HepG2 (cell line): ENCODE results near the gene TPM2. TPM values are rescaled to one million over a fixed set of nuclear protein-coding genes. Genes with fewer than 3 reads are reported as not detected.

Experiments
- AKNA ChIP-seq: sonication (generic); formaldehyde crosslinking; IDR thresholded peaks from 2 replicates; pipeline ENCODE4 v1.4.0; 2020; ENCODE audit warnings: missing genetic modification reagents, borderline replicate concordance
- ASH2L ChIP-seq: fragments of 300-600, 200-600 bp; sonication (generic); IDR thresholded peaks from 2 replicates; pipeline ENCODE4 v1.7.0; 2017; ENCODE audit warnings: low read depth, mild to moderate bottlenecking, moderate library complexity, mixed read lengths, low read length; ENCODE audit not compliant: insufficient read length
- BCL6 ChIP-seq: IDR thresholded peaks from 2 replicates; pipeline ENCODE4 v1.6.1; 2016; ENCODE audit warnings: missing genetic modification reagents, missing compliant biosample characterization
- DBP ChIP-seq: sonication (generic); formaldehyde crosslinking; IDR thresholded peaks from 2 replicates; pipeline ENCODE4 v1.4.0; 2020; ENCODE audit warnings: missing genetic modification reagents; ENCODE audit errors: not compliant biosample characterization
- ETS1 ChIP-seq: sonication (generic); formaldehyde crosslinking; IDR thresholded peaks from 2 replicates; pipeline ENCODE4 v1.4.0; 2020; ENCODE audit warnings: missing genetic modification reagents
- FLYWCH1 ChIP-seq: sonication (generic); formaldehyde crosslinking; IDR thresholded peaks from 2 replicates; pipeline ENCODE4 v1.8.1; 2023; ENCODE audit warnings: mild to moderate bottlenecking, missing genetic modification reagents
- ISX ChIP-seq: sonication (generic); formaldehyde crosslinking; conservative IDR thresholded peaks from 2 replicates; pipeline ENCODE4 v1.5.0; 2020; ENCODE audit warnings: missing genetic modification reagents
- KAT8 ChIP-seq: IDR thresholded peaks from 2 replicates; pipeline ENCODE4 v1.6.1; 2016; ENCODE audit warnings: missing genetic modification reagents, missing compliant biosample characterization
- PTBP1 ChIP-seq: fragments of 200-400 bp; formaldehyde crosslinking; IDR thresholded peaks from 2 replicates; pipeline ENCODE4 v1.6.1; 2018; ENCODE audit warnings: low read length, low read depth; ENCODE audit not compliant: poor library complexity, severe bottlenecking
- RAD21 ChIP-seq: fragments of 450-650 bp; formaldehyde crosslinking; IDR thresholded peaks from 2 replicates; pipeline ENCODE4 v1.5.0; 2020; ENCODE audit warnings: mild to moderate bottlenecking
- RERE ChIP-seq: IDR thresholded peaks from 2 replicates; pipeline ENCODE4 v1.6.1; 2016; ENCODE audit warnings: low read depth, missing genetic modification reagents, missing compliant biosample characterization
- RFXAP ChIP-seq: sonication (generic); formaldehyde crosslinking; IDR thresholded peaks from 2 replicates; pipeline ENCODE4 v1.4.0; 2020; ENCODE audit warnings: missing genetic modification reagents, borderline replicate concordance
- ZFP36L2 ChIP-seq: sonication (generic); formaldehyde crosslinking; IDR thresholded peaks from 2 replicates; pipeline ENCODE4 v1.4.0; 2020; ENCODE audit warnings: missing genetic modification reagents
- ZNF33B ChIP-seq: sonication (generic); formaldehyde crosslinking; IDR thresholded peaks from 2 replicates; pipeline ENCODE4 v1.5.1; 2020; ENCODE audit warnings: mild to moderate bottlenecking, missing genetic modification reagents
- ZNF724P ChIP-seq: sonication (generic); formaldehyde crosslinking; IDR thresholded peaks from 2 replicates; pipeline ENCODE4 v1.8.0; 2022; ENCODE audit warnings: missing genetic modification reagents, borderline replicate concordance
- polyA plus RNA-seq, 8 experiments: library from polyadenylated mRNA; depleted of rRNA in 3 of 8; stranded (reverse) in 7 of 8; unstranded in 1 of 8; fragments of >200 nt; fragmentation: Illumina TruSeq in 4 of 8; extraction: Trizol in 4 of 8; gene quantifications; 2 replicates each; pipeline versions ENCODE4 v1.2.1 to v1.2.3, GENCODE V29; 2011 to 2016; ENCODE audit warnings: low read depth in 4 of 8, missing spikeins in 1 of 8, mixed read lengths in 1 of 8; ENCODE audit not compliant: insufficient read depth in 1 of 8
- total RNA-seq, 5 experiments: library from RNA; depleted of rRNA; stranded (reverse); fragments of >200 nt; fragmentation: Illumina TruSeq; extraction: Trizol; gene quantifications; 2 replicates each; pipeline ENCODE4 v1.2.3, GENCODE V29; 2016; ENCODE audit warnings: low read depth in 1 of 5

Gene TPM2
- total and polyA plus RNA-seq, 2 of the 13 experiments (the other 11 are each of a cell fraction or from before 2014, with no cell fraction given) = 3.1 to 10.7 TPM

GRCh38 chr9:35657546-35658136 is 32.1 kb downstream of the TPM2 start, which contains the start of gene RMRP (continued):
- peak; percentile 65; the same call in 1 of the 2 replicates for TF ChIP-seq RERE (CRISPR knock-in tag)
- peak; percentile 96 for TF ChIP-seq DBP (CRISPR knock-in tag)
- peak; percentile 96; the same call in 1 of the 2 replicates for TF ChIP-seq AKNA
- TF ChIP-seq ETS1 (CRISPR knock-in tag) = no peak
- no peak for TF ChIP-seq ASH2L
- TF ChIP-seq KAT8 = peak; percentile 82
- TF ChIP-seq ISX = peak; percentile 94; the same call in 1 of the 2 replicates
- peak; percentile 93 for TF ChIP-seq RFXAP (CRISPR knock-in tag)
- TF ChIP-seq RAD21 (CRISPR knock-in tag) = peak; percentile 14; the same call in 1 of the 2 replicates
- TF ChIP-seq ZFP36L2 = no peak; the same call in 1 of the 2 replicates
- no peak for TF ChIP-seq FLYWCH1 (CRISPR knock-in tag)
- peak; percentile 92 for TF ChIP-seq ZNF724P (CRISPR knock-in tag)
- no peak for TF ChIP-seq PTBP1
- peak; percentile 55; the same call in 1 of the 2 replicates for TF ChIP-seq ZNF33B
- peak; percentile 71 for TF ChIP-seq BCL6 (CRISPR knock-in tag)
